C4-2B (cell line): ENCODE data around the gene SYK.

ENCODE experiments used
- ZFX ChIP-seq: fragments of 450-650 bp; IDR thresholded peaks from 2 replicates; pipeline ENCODE4 v1.6.1; 2017
- TF ChIP-seq, protein P1 (sequence below): fragments of 450-650 bp; conservative IDR thresholded peaks from 2 replicates; pipeline ENCODE4 v1.5.1; 2017; ENCODE audit warnings: mild to moderate bottlenecking

DNA sequence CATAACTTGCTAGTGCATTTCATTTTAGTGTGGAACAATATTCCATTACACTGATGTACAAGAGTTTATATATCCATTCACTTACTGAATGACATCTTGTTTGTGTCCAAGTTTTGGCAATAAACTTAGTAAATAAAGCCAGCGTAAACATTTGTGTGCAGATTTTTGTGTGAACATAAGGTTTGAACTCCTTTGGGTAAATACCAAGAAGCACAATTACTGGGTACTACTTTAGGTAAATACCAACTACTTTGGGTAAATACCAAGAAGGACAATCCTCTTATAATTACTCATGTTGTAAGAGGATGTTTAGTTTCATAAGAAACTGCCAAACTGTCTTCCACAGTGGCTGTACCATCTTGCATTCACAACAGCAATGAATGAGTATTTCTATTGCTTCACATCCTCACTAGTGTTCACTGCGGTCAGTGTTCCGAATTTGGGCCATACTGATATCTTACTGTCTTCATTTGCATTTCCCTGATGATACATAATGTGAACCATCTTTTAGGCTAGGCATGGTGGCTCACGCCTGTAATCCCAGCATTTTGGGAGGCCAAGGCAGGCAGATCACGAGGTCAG, 2.3 kb upstream of the SYK start:
- TF ChIP-seq, protein P1, sequence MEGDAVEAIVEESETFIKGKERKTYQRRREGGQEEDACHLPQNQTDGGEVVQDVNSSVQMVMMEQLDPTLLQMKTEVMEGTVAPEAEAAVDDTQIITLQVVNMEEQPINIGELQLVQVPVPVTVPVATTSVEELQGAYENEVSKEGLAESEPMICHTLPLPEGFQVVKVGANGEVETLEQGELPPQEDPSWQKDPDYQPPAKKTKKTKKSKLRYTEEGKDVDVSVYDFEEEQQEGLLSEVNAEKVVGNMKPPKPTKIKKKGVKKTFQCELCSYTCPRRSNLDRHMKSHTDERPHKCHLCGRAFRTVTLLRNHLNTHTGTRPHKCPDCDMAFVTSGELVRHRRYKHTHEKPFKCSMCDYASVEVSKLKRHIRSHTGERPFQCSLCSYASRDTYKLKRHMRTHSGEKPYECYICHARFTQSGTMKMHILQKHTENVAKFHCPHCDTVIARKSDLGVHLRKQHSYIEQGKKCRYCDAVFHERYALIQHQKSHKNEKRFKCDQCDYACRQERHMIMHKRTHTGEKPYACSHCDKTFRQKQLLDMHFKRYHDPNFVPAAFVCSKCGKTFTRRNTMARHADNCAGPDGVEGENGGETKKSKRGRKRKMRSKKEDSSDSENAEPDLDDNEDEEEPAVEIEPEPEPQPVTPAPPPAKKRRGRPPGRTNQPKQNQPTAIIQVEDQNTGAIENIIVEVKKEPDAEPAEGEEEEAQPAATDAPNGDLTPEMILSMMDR = no peak
- no peak for TF ChIP-seq ZFX
